Activated gamma-delta T cell treated with anti-CD3 and anti-CD28 coated beads, Interleukin-2, amount 50 U/mL, for 16 hours (primary cell): Measurements from ENCODE around the gene RNPEP.
"Not testable (repeated sequence)": the region's sequence is repeated elsewhere in the genome, so short reads cannot be mapped to it uniquely, and the experiment has no call there.

ENCODE experiments used
- DNase-seq: peaks from one replicate; pipeline ENCODE4 v3.0.0-alpha.2; 2020; ENCODE audit warnings: low read depth

Gene RNPEP

DNA sequence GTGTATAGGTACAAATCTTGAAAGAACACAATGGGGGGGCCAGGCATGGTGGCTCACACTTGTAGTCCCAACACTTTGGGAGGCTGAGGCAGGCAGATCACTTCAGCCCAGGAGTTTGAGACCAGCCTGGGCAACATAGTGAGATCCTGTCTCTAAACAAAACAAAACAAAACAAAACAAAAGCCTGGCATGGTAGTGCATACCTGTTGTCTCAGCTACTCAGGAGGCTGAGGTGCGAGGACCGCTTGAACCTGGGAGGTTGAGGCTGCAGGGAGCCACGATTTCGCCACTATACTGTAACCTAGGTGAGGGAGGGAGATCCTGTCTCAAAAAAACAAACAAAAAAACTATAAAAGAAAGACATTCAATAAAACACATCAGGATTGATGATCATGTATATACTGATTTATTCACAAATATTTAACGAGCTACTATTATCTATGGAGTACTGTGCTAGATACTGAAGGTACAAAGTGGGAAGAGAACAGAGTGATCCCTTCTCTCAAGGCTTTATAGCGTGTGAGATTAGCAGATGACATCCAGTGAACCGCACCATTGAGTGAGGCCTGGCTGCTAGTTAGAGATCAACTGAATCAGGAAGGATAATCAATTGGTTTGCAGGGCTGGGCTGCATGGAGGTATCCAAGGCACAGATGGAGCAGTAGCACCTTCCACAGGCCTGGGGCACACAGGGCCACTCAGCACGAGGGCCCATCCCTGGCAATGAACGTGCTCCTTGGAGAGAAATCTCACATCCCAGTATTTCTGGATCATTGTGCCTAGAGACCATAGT lies 54.3 kb downstream of the RNPEP start:
- DNase-seq: no peak

DNA sequence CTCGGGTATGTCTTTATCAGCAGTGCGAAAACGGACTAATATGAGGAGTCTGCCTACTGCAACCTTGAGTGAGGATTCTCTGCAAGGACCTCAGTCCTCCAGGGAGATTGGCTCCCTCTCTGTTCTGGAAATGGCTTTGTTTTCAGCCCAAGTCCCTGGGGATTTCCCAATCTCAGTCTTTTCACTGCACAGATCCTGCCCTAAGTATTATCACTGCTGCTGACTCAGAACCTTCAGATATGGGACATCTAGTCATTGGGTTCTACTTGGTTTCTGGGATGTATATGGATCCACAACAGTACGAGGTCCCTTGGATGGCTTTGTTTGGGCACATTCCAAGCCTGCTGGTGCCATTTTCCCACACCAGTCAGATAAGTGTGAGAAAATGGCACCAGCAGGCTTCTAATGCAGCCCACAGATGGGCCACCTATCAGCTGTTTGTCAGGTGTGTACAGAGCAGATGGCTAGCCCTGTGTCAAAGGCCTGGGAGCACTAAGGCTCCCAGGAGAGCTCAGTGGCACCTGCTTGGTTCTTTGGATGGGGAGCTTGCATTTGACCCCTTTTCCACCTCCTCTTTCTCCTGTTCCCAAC lies 55.4 kb downstream of the RNPEP start:
- no peak for DNase-seq

DNA sequence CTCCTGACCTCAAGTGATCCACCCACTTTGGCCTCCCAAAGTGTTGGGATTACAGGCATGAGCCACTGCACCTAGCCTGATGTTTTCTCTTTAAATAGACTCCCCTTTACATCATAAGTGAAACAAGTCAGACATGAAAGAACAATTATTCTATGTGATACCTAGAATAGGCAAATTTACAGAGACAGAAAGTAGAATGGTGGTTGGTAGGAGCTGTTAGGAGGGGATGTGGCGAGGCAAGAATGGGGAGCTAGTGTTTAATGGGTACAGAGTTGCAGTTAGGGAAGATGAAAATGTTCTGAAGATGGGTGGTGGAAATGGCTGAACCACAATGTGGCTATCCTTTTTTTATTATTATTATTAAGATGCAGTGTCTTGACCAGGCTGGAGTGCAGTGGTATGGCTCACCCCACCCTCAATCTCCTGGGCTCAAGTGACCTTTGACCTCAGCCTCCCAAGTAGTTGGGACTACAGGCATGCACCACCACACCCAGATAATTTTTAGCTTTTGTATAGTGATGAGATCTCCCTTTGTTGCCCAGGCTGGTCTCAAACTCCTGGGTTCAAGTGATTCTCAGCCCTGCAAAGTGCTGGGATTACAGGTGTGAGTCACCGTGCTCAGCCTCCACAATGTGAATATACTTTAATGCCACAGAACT lies 56.4 kb downstream of the RNPEP start:
- DNase-seq: no peak

DNA sequence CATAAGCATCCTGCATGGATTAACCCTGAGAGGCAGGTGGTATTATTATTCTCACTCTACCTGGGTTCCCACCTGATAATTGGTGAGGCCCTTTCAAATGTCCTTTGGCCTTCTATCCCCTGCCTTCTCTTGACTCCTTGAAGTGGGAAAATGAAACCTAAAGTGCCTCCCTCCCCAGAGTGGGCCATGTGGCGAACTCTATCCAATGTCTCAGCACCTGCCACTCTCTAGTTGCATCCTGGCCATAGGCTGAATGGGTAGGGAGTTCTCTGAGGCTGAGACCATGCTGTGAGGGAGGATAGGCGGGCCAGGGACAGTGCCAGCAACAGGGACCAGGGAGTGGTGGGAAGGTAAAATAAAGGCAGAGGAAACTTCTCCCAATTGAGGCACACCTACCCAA lies 63.3 kb downstream of the RNPEP start:
- no peak for DNase-seq

DNA sequence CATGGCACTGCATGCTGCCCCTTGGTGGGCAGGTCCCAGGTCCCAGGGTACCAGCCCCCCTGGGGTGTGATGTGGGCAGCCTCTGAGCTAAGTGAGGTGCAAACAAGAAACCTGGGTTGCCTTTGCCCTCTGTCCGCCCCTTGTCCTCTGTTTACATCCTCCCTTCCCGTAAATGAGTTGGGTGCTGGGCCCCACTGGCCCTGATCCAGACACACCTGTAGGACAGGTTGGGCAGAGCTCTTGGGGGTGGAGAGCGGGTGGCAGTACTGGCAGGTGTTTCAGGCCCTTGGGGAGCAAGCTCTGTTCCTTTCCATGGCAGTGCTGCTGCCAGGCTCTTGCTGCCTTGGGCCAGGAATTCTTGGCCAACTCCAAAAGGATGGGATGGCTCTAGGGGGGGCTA lies 63.8 kb downstream of the RNPEP start:
- no peak for DNase-seq

DNA sequence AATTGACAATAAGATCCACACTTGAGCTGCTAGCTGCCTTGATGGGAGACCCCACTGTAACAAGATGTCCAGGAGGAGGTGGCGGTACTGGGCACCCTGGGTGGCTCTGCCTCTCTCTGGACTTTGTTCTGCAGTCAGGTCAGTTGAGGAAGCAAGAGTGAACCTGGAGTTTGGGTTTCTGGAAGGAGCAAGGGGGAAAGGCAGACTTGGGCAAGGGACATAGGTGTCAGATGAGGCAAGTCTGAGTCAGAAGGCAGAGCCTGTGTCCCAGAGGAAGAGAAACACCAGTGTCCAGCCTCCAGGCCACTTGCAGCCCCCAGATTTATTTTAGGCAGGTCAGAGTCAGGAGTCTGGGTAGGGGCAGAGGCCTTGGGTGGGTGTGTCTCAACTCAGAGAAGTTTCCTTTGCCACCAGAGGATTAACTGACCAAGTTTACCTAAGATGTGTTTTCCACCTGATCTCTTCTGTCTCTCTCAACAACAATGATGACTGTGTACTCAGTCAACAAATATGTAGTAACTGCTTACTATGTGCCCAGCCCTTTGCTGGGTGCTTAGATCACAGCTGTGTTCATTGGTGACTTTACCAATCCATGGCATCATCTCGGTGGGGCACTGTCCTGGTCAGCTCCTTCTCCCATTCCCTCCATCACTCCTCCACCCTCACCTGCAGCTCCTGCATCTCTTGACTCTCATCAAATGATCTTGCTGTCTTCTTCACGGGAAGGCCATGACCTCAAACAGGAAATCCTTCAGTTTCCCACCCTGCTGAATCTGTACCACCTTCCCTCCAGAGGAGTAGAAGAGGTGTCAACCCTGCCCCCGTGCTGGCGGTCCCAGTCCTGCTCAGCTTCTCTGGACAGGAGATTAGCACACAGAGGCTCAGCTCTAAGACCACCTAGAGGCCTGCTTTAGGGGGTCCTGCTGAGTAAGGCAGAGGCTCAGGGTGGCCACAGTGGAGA lies 64.6 kb downstream of the RNPEP start:
- no peak for DNase-seq

DNA sequence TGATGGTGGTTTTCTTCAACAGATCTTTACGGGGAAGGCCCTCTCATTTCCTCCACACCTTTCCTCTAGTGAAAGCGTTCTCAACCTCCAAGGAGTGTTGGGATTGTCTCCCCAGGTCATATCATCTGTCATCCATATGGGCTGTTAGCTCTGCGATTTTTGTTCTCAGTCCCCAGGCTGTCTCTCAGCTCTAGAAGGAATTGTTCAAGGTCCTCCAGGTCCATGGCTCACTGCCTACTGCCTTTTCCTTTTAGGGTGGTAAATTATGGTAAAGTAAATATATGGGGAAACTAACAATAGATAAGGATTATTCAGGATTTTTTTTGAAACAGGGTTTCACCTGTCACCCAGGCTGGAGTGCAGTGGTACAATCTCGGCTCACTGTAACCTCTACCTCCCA lies 65.5 kb downstream of the RNPEP start:
- DNase-seq: no peak

DNA sequence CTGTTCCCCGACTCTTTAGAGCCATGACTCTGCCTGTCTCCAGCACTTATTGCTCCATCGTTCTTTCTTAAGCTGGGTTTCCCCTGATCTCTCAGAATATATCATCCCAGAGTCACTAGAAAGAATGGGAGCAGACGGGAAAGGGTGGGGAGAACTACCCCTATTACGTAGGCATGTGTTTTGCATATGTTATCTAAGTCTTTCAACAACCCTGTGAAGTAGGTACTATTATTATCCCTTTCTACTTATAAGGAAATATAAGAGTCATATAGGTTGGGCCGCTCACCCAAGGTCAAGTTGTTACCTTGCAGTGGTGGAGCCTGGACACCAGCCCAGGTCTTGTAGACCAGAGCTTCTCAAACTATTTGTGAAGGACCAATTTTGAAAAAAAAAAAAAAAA lies 66.7 kb downstream of the RNPEP start:
- no peak for DNase-seq

DNA sequence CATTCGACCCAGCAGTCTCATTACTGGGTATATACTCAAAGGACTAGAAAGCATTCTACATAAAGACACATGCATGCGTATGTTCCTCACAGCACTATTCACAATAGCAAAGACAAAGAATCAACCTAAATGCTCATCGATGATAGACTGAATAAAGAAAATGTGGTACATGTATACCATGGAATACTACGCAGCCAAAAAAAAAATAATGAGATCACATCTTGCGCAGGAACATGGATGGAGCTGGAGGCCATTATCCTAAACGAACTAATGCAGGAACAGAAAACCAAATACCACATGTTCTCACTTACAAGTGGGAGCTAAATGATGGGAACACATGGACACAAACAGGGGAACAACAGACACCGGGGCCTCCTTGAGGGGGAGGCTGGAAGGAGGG lies 71.6 kb downstream of the RNPEP start:
- DNase-seq: no peak

DNA sequence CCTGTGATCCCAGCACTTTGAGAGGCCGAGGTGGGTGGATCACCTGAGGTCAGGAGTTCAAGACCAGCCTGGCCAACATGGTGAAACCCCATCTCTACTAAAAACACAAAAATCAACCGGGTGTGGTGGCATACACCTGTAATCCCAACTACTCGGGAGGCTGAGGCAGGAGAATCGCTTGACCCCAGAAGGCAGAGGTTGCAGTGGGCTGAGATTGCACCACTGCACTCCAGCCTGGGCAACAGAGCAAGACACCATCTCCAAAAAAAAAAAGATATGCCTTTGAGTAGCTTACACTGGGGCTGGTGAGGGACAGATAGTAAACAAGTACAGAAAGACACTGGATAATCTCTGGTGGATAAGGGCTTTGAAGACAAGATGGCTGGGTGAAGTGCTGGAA lies 72.2 kb downstream of the RNPEP start:
- DNase-seq: not testable (repeated sequence)
